IPS DF 6.9 (cell line): ENCODE measurements around the gene SLC66A3.
A peak's percentile ranks its signal among the peaks of the same experiment; 100 is the strongest.

Experiments used
- DNase-seq: peaks from one replicate; pipeline ENCODE4 v3.0.0-alpha.2; 2013; ENCODE audit warnings: low read depth, low spot score
- H3K27ac ChIP-seq: one replicate; pipeline ENCODE4 v1.5.1; 2013; ENCODE audit warnings: low read length, control low read depth
- H3K27me3 ChIP-seq: 2 replicates; pipeline ENCODE4 v1.6.1; 2013; ENCODE audit warnings: mild to moderate bottlenecking, low read length; ENCODE audit not compliant: control insufficient read depth, insufficient read depth
- H3K36me3 ChIP-seq: 2 replicates; pipeline ENCODE4 v1.6.1; 2013; ENCODE audit warnings: low read length; ENCODE audit not compliant: control insufficient read depth, insufficient read depth
- H3K4me1 ChIP-seq: 2 replicates; pipeline ENCODE4 v1.6.1; 2013; ENCODE audit warnings: low read length; ENCODE audit not compliant: control insufficient read depth, insufficient read depth
- H3K4me3 ChIP-seq: 2 replicates; pipeline ENCODE4 v1.5.1; 2013; ENCODE audit warnings: mild to moderate bottlenecking, low read length
- H3K9me3 ChIP-seq: 2 replicates; pipeline ENCODE4 v1.6.1; 2013; ENCODE audit warnings: low read length, inconsistent platforms; ENCODE audit not compliant: control insufficient read depth, insufficient read depth
- WGBS: extraction: QIAGEN DNeasy Blood & Tissue Kit; methylation state at CpG from one replicate; pipeline ENCODE4 v1.1.7; 2013; ENCODE audit warnings: mixed read lengths, missing lambda C conversion rate; ENCODE audit not compliant: insufficient read length, insufficient coverage; 5-methylcytosine and 5-hydroxymethylcytosine counted together

Gene SLC66A3

DNA sequence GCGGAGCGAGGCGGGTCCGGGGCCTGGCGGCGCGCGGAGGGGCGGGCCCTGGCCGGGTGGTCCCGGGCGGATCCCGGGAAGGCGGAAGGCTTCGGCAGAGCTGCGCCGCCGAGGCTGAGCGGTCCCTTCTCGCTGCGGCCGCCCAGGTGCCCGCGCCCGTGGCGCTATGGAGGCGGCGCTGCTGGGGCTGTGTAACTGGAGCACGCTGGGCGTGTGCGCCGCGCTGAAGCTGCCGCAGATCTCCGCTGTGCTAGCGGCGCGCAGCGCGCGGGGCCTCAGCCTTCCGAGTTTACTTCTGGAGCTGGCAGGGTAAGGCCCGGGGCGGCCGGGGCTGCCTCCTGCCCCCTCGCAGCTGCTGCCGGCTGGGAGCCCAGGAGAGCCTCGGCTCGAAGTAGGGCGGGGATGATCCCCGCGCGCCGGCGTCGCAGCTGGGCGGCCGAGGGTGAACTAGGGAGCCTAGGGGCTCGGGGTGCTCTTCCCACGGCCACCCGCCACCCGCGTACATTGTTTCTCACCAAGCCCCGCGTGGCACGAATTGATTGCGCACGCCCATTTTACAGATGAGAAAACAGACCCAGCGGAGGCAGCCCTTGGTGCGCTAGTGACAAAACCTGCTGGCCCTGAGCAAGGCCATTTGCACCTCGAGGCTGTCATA, at the start of gene SLC66A3:
SLC66A3 (plus strand) TSS at position 87 of the 655 bp plus-strand sequence; CDS start at position 167, 80 bp downstream.
- no CpG with 5 or more reads among the region's 71 CpGs for WGBS
- no peaks in the 10 kb centered on the region for H3K36me3 ChIP-seq
- no peaks in the 10 kb centered on the region for H3K27me3 ChIP-seq
- H3K9me3 ChIP-seq: no peaks in the 10 kb centered on the region
- no peak within 1 kb of the TSS for H3K27ac ChIP-seq
- DNase-seq: no peak
- H3K4me1 ChIP-seq: peaks cover 2% of the 10 kb centered on the region
- peak within 1 kb of the TSS; percentile 61 for H3K4me3 ChIP-seq

DNA sequence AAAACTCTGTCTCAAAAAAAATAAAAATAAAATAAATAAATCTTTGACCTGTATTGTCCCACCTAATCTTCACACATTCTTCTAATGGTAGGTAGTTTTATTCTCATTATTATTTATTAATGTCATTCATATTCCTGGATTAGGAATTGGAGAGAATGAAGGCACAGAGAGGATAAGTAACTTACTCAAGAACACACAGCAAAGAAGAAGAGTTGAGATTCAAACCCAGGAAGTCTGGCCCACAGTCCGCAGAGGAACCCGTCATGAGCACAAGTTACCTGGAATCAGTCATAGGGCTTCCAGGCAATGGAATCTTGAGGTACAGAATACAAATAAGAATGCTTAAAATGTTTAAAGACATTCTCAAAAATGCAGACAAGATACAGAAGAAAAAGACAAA, 46.3 kb upstream of the SLC66A3 start:
- Histone ChIP-seq H3K9me3 (no peaks in the 10 kb centered on the region), H3K27me3 (no peaks in the 10 kb centered on the region), H3K4me1 (no peaks in the 10 kb centered on the region), H3K27ac (no peak overlapping the region), H3K4me3 (no peak overlapping the region), H3K36me3 (no peaks in the 10 kb centered on the region)
- WGBS: no CpG with 5 or more reads among the region's 2 CpGs
- DNase-seq: no peak

DNA sequence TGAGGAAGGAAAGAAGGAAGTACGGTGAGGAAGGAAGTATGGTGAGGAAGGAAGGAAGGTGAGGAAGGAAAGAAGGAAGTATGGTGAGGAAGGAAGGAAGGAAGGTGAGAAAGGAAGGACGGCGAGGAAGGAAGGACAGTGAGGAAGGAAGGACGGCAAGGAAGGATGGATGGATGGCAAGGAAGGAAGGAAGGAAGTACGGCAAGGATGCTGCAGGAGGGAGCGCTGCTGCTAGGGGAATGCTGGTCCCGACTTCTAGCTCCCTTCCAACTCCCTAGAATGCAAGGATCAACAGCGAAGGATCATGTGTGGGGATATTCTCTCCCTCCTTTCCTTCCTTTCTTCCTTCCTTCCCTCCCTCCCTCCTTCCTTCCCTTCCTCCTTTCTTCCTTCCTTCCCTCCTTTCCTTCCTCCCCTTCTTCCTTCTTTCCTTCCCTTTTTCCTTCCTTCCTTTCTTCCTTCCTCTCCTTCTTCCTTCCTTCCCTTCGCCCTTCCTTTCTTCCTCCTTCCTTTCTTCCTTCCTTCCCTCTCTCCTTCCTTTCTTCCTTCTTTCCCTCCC, 42.3 kb upstream of the SLC66A3 start:
- DNase-seq: no peak
- 100% methylated on average over 1 of the region's 9 CpGs for WGBS
- Histone ChIP-seq H3K9me3 (no peaks in the 10 kb centered on the region), H3K27ac (no peak overlapping the region), H3K27me3 (no peaks in the 10 kb centered on the region), H3K4me3 (no peak overlapping the region), H3K4me1 (no peaks in the 10 kb centered on the region), H3K36me3 (no peaks in the 10 kb centered on the region)

DNA sequence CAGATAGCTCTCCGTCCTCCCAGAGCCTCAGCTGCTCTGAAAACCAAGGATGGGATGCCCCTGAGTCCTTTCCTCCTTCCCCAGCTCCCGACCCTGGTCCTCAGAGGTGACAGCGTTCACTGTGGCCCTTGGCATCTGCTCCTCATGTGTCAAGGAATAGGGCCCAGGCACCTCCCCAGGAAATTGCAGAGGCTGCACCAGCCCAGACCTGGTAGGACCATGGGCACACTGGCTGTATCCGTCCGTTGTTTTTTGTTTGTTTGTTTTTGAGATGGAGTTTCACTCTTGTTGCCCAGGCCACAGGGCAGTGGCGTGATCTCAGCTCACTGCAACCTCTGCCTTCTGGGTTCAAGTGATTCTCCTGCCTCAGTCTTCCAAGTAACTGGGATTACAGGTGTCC, 37.5 kb upstream of the SLC66A3 start:
- H3K27me3 ChIP-seq: no peaks in the 10 kb centered on the region
- H3K36me3 ChIP-seq: no peaks in the 10 kb centered on the region
- no peak overlapping the region for H3K27ac ChIP-seq
- peaks cover 1% of the 10 kb centered on the region for H3K4me1 ChIP-seq
- DNase-seq: no peak
- WGBS: no CpG with 5 or more reads among the region's 6 CpGs
- H3K9me3 ChIP-seq: no peaks in the 10 kb centered on the region
- no peak overlapping the region for H3K4me3 ChIP-seq

DNA sequence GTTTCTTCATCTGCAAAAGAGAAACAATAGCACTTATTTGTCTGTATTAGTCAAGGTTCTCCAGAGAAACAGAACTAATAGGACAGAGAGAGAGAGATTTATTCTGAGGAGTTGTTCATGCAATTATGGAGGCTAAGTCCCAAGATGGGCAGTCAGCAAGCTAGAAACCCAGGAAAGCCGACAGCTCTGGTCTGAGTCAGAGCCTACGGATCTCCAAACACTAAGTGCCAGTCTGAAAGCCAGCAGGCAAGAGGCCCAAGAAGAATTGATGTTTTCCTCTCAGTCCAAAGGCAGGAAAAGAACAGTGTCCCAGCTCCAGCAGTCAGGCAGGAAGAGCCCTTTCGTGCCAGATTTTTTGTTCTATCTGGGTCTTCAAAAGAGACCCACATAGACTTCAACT, 36.5 kb upstream of the SLC66A3 start:
- no peaks in the 10 kb centered on the region for H3K36me3 ChIP-seq
- no peak overlapping the region for H3K4me3 ChIP-seq
- H3K4me1 ChIP-seq: peaks cover 1% of the 10 kb centered on the region
- no CpG with 5 or more reads among the region's 3 CpGs for WGBS
- H3K27me3 ChIP-seq: no peaks in the 10 kb centered on the region
- no peak for DNase-seq
- H3K27ac ChIP-seq: no peak overlapping the region
- H3K9me3 ChIP-seq: no peaks in the 10 kb centered on the region

DNA sequence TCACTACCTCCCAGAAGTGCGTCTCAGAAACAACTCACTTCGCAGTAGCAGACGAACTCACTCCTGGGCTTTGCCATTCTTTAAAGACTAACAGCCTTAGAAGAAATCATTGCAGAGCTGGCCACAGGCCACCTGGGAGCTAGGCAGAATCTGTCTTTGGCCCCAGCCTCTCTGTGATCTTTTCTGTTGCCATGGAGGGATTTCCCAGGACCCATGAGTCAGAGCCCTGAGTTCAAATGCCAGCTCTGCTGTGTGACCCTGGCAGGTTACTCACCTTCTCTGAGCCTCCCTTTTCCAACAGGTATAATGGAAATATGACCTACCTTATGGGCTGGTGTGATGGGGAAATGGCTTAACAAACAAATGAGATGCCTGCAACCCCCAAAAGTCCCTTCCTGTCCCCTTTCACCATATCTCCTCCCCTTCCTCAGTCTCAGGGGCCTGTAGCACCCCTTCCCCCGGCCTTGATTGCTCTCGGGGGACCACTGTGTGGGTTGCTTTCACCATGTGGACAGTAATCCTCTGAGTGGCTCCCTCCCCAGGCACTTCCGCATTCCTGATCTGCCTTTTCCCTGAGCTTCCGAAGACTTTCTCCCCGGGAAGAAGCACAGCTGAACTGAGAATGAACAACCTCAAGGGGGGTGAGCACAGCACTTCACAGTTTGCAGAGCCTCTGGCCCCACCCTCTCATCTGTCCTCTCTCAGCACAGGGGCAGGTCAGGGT, 34.0 kb upstream of the SLC66A3 start:
- no peak for DNase-seq
- H3K4me3 ChIP-seq: no peak overlapping the region

DNA sequence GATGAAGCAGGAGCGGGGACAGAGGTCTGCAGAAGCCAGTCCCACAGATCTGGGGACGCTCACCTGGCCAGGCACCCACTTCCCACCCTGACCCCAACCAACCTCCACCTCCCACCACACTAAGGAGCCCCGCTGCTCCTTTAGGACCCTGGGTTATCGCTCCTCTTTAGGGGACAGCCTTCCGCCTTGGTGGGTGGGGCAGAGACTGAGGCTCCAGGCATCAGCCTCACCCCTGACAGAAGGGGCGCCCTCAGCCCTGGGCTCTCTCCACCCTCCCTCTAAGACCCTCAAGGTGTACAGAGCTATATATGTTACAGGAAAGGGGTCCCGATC, 33.5 kb upstream of the SLC66A3 start:
- no peak overlapping the region for H3K4me3 ChIP-seq
- no peaks in the 10 kb centered on the region for H3K36me3 ChIP-seq
- WGBS: no CpG with 5 or more reads among the region's 7 CpGs
- H3K9me3 ChIP-seq: no peaks in the 10 kb centered on the region
- H3K4me1 ChIP-seq: peaks cover 1% of the 10 kb centered on the region
- no peak for DNase-seq
- H3K27ac ChIP-seq: no peak overlapping the region
- H3K27me3 ChIP-seq: no peaks in the 10 kb centered on the region

More for the DNA sequence above, 34.0 kb upstream of the SLC66A3 start:
- Histone ChIP-seq H3K9me3 (no peaks in the 10 kb centered on the region), H3K27ac (no peak overlapping the region), H3K27me3 (no peaks in the 10 kb centered on the region), H3K4me1 (peaks cover 1% of the 10 kb centered on the region), H3K36me3 (no peaks in the 10 kb centered on the region)
- no CpG with 5 or more reads among the region's 8 CpGs for WGBS

DNA sequence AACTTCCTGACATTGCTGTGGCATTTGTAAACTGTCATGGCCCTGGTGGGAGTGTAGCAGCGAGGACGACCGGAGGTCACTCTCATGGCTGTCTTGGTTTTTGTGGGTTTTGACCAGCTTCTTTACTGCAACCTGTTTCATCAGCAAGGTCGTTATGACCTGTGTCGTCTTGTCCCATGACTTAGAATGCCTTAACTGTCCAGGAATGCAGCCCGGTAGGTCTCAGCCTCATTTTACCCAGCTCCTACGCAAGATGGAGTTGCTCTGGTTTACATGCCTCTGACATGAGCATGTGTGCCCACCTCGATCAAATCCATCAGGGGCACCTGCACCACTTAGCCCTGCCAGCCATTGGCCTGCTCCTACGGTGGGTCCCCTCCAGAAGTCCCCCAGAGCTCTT, 32.9 kb upstream of the SLC66A3 start:
- H3K4me3 ChIP-seq: no peak overlapping the region
- DNase-seq: no peak
- H3K9me3 ChIP-seq: no peaks in the 10 kb centered on the region
- no CpG with 5 or more reads among the region's 9 CpGs for WGBS
- H3K4me1 ChIP-seq: peaks cover 1% of the 10 kb centered on the region
- no peak overlapping the region for H3K27ac ChIP-seq
- no peaks in the 10 kb centered on the region for H3K36me3 ChIP-seq
- no peaks in the 10 kb centered on the region for H3K27me3 ChIP-seq

DNA sequence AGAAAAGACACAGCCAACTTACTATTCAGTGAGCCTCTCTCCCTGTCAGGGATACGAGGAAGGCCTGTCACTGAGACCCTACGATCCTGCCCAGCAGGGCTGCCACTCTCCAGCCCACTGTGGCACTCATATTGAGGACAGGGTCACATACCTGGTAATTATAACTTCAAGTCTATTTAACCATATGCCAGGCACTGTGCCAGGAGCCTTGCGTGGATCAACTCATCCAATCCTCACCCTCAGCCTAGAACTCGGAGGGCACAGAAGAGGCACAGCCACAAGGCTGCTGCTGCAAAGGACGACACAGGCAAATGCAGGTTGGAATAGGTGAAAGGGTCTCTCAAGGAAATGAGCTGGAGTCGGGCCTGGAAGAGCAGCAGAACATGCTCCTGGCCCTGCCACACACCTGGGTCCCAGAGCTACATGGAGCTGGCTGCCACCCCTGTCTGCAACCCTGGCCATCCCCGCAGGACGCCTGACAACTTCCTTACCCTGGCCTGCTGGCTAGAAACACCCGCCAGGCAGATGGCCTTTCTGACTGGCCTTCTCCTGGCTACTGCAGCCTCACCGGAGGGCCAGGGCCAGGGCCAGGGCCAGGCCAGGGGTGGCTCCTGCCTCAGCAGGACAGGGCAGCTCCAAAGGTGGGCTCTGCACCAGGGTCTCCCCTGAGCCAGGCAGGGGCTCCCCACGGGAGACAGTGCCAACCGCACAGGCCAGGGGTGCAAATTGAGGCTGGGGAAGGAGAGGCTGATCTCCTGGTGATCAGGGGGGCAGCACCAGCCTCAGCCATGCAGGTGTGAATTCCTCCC, 32.1 kb upstream of the SLC66A3 start:
- no CpG with 5 or more reads among the region's 12 CpGs for WGBS
- no peaks in the 10 kb centered on the region for H3K9me3 ChIP-seq

More for the DNA sequence above, 32.1 kb upstream of the SLC66A3 start:
- Histone ChIP-seq H3K27me3 (no peaks in the 10 kb centered on the region), H3K4me1 (peaks cover 1% of the 10 kb centered on the region), H3K27ac (no peak overlapping the region), H3K4me3 (no peak overlapping the region), H3K36me3 (no peaks in the 10 kb centered on the region)
- no peak for DNase-seq
